Stimulated activated naive CD4-positive, alpha-beta T cell (primary cell): ENCODE data around the gene SLC39A11.
"Not testable (repeated sequence)": the region's sequence is repeated elsewhere in the genome, so short reads cannot be mapped to it uniquely, and the experiment has no call there.

Source experiments
- DNase-seq, 6 experiments: peaks; one replicate each; lab custom pipeline; 2025; lab: John Stamatoyannopoulos, UW

Gene SLC39A11

DNA sequence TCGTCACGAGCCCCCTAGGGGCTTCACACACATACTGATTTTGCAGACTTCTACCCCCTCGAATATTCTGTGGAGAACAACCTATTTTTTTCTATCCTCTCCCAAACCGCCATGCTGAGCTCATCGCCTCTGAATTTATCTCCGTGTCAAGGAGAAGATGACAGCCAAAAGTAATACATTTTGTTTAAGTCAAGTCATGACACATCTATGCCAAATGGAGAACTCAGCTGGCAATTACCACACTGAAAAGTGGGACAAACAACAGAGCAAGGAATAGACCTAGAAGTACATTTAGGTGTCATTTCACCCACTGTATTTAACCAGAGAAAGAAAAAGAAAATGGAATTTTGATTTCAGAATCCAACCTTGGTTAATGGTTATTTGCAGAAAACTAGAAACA lies 260.2 kb downstream of the SLC39A11 start:
- DNase-seq, result no peak

DNA sequence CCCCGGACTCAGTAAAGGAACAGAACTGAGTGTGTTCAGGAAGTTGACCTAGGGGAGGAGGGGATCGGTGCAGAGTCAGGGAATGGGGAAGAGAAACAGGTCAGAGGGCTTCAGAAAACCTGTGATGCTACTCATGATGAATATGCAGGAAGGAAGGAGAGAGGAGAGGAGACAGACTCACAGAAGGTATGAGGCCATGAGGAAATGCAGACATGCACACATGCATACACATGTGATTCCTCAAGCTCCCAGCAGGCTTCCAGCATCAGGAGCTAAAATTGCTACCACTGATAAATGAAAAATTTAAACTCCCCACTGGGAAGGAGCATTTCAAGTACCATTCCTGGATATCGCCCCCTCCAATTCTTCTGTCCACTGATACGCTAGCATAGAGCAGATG lies 262.6 kb downstream of the SLC39A11 start:
- DNase-seq, result no peak

DNA sequence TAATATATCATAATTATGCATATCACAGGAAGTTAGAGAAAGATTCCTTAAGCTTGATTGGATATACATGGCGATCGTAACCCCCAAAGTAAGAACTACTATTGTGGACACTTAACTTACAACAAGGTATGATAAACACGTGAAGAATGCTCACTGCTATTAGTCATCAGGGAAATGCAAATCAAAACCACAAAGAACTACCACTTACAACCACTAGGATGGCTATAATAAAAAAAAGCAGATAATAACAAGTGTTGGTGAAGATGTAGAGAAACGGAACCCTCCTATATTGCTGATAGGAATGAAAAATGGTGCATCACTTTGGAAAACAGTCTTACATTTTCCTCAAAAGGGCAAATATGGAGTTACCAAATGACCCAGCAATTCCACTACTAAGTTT lies 265.9 kb downstream of the SLC39A11 start:
- no peak for DNase-seq

DNA sequence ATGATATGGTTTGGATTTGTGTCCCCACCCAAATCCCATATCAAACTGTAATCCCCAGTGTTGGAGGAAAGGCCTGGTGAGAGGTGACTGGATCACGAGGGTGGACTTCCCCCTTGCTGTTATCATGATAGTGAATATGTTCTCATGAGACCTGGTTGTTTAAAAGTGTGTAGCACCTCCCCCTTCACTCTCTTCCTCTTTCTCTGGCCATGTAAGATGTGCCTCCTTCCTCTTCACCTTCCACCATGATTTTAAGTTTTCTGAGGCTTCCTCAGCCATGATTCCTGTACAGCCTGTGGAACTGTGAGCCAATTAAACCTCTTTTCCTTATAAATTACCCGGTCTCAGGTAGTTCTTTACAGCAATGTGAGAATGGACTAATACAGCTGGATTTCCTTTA lies 266.4 kb downstream of the SLC39A11 start:
- not testable (repeated sequence) for DNase-seq

DNA sequence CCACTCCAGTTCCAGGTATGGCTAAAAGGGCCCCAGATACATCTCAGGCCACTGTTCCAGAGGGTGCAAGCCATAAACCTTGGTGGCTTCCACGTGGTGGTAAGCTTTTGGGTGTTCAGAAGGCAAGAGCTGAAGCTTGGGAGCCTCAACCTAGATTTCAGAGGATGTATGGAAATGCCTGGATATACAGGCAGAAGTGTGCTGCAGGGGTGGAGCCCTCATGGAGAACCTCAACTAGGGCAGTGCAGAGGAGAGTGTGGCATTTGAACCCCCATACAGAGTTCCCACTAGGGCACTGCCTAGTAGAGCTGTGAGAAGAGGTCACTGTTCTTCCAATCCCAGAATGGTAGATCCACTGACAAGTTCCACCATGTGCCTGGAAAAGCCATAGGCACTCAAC lies 267.3 kb downstream of the SLC39A11 start:
- DNase-seq, result no peak

DNA sequence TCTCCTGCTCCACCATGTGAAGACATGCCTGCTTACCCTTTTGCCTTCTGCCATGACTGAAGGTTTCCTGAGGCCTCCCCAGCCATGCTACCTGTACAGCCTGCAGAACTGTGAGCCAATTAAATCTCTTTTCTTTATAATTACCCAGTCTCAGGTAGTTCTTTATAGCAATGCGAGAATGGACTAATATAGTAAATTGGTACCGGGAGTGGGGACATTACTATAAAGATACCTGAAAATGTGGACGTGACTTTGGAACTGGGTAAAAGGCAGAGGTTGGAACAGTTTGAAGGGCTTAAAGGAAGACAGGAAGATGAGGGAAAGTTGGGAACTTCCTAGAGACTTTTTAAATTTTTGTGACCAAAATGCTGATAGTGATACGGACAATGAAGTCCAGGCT lies 268.2 kb downstream of the SLC39A11 start:
- DNase-seq, result not testable (repeated sequence)

DNA sequence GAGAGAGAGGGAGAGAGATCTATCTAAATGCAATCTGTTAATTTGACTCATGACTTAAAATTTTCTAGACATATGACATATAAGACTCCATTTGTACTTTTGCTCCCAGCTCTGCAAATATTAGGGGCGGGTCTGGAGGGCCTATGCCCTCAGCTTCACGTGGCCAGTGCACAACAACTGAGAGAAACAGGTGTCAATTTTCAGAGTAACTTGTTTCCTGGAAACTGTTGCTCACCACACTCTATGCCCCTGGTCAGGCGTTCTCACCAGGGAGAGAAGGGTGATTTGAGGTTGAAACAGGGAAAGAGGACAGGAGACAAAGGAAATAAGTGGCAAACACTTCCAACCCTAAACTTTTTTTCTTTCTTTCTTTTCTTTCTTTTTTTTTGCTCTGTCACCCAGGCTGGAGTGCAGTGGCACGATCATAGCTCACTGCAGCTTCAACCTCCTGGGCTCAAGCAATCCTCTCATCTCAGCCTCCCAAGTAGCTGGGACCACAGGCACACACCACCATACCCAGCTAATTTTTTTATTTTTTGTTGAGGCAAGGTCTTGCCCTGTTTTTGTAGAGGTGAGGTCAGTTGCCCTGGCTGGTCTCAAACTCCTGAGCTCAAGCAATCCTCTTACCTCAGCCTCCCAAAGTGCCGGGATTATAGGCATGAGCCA lies 270.0 kb downstream of the SLC39A11 start:
- DNase-seq, result no peak

DNA sequence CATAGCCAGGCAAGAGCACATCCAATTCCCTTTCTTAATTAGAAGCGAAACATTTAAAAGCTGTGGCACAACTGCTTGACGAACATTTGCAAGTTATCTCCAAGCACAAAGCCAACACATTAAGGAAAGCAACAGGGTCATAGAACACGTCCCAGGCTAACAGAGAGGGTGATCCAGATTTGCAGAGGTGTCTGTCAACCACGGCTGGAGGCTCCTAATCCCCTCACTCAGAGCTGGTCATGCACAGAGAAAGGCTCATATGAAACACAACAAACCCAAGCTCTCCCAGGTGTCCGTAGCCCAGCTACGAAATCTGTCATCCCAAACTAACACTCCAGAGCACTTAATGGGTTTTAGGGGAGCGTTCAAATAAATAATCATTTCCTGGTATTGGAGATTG lies 276.1 kb downstream of the SLC39A11 start:
- no peak for DNase-seq

DNA sequence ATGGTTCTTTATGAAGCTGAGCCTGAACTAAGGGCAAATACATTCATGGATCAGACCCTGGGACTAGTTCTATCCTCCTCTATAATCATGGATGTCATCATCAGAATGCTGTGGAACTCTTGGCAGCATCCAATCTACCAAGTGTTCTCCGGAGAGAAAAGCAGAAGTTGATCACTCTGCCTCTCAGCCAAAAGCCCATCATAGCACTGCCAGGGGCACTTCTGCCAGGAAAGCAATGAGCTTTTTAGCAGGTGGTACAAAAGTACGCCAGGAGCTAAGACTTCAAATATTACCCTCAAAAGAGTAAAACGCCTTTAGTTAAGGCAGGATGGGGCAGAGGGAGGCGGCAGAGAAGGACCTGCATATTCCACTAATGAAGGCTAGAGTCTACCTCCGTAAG lies 279.0 kb downstream of the SLC39A11 start:
- no peak for DNase-seq

DNA sequence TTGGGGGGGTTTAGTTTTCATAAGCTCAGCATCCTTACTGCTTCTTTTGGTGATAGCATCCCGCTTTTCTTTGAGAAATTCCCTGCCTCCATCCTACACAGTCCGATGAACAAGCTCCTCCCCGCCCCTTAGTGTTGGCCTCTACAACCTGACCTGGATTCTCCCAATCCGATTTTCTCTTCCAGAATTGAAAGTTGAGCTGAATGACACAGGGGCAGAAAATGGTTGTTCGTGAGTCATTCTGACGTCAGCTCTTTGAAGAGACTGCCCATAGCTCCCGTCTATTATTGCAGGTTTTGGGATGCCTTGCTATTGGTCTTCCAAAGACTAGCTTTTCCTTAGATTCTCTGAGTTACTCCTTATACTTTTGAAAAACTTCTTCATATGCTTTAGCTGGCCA lies 279.7 kb downstream of the SLC39A11 start:
- DNase-seq, result no peak

DNA sequence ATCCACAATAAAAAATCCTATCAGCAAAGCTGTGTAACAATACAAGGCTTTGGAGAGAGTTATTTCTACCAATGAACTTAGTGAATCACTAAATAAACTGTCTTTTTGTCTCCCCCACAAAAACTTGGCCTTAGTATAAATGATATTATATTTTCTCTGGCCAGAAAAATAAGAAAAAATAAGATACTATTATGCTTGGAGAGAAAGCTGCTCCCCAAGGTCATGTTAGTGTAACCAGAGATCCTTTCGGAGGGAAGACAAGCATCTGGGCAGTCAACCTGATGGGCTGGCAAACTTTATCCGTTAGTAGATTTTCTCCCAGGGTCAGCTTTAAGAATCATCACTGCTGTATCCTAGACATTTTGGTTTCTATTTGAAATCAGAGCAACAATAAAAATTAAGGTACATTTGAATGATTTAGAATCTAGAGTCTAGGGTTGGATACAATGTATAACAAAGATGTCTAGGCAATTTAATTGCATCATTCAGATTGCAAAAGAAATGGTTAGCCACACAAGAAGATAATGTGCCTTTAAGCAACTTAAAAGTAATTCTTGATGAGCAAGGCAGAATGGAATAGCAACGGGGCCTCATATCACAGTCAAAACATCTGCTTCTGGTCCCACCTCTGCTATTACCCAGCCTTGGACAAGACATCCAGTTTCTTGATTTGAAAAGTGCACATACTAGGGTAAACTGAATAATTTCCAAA lies 280.4 kb downstream of the SLC39A11 start:
- no peak for DNase-seq

DNA sequence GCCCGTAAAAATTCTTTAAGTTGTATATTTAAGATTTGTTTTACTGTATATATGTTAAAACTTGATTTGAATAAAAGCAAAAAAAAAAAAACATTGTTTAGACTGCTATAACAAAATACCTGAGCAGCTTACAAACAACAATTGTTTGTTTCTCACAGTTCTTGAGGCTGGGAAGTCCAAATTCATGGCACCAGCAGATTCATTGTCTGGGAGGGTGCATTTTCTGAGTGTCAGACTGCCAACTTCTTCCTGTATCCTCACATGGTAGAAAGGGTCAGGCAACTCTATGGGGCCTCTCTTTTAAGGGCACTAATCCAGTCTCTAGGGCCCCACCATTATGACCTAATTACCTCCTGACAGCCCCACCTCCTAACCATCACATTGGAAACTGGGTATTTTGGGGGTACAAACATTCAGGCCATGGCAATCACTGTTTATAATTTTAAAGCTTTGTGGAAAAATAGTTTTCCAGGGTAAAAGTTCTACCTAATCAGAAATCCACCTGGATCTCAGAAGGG lies 281.4 kb downstream of the SLC39A11 start:
- DNase-seq, result no peak

DNA sequence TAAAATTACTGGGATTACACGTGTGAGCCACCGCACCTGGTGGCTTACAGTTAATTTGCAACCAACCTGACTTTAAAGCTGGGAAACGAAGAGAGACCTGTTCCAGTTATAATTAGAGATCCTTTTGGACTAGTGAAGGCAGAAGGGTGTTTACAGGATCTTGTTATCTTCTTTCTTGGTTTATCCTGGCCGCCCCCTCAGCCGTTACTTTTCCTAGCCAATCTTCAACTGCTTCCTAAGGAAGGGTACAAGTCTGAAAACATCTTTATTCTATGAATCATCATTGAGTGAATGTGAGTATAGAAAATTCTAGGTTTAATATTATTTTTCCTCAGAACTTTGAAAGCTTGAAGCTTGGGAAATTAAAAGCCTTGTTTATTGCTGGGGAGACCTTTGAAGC lies 286.5 kb downstream of the SLC39A11 start:
- no peak for DNase-seq

DNA sequence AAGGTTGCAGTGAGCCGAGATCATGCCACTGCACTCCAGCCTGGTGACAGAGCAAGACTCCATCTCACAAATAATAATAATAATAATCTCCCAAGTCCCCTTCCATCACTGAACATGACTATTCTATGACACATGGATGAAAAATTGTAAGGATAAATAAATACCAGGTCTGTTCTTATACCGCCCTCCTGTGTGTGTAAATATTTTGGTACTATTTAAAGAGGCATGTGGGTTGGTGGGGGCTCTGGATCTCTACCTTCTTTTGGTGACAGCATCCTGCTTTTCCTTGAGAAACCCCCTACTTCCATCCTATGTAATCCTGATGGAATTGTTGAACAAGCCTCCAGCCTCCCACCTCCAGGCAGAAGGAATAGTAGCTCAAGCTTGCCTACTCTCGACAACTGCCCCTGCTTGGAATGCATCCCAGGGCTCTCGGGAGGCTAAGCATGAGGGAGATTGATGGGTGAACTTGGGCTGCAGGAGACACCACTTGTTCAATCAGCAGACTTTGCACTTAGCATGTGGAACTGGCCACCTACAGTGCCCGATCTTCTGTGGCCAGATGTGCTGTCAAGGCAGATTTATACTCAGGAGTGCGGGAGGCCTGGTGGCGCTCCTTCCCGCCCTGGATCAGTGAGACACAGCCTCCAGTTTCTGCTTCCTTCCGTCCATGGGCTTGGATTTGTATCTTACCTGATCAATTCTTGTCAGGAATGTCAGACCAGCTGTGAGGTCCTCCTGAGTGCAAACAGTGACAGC lies 287.4 kb downstream of the SLC39A11 start:
- DNase-seq, result no peak

DNA sequence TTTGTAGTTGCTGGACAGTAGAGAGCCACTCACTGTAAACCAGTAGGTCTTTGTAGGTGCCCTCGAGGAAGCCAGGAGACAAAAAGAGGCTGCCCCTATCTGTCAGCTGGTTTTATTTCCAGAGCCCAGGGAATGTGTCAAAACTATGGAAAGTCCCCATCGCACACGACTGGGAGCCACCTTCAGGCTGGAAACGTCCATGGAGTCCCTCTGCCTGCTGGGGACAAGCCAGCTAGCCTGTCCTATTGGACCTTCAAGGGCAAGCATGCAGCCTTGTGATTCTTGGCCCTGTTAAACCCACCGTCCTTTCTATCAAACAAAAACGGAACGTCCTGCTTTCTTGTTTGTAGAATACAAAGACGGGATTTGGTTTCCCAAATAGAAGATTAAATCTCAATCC lies 289.8 kb downstream of the SLC39A11 start:
- DNase-seq, result no peak

DNA sequence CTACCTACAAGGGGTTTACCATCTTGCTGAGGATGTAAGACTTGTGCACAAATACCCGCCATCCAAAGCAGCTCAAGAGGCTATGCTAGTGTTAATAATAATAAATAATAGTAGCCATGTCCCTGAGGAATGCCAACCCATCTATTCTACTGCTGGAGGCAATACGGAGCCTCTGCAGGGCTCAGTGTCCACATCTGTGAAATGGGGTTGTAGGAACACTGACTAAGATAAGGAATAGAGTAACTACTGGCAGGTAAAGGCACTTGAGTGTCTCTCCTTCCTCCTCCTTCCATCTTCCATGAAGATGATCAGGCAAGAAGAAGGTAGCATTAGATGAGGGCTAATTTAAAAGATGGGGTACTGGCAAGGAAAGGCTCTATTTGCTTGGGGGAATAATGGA lies 295.3 kb downstream of the SLC39A11 start:
- DNase-seq, result no peak

DNA sequence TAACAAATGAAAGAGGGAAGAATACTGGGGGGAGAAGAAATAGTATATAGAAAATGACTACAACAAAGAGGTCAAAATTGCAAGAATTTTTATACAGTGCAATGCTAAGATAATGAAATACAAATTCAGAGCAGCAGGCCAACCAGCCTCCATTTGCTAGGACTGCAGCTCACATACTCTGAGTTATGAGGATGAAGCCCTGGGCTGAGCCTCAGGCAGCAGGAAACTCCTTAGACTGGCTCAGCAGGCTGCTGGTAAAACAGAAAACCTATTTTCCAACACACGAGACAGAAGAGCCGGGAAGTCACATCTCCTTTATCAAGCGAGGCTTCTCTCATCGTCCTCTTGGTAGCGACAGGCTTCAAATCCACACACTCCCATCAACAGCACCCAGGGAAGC lies 296.5 kb downstream of the SLC39A11 start:
- no peak for DNase-seq

DNA sequence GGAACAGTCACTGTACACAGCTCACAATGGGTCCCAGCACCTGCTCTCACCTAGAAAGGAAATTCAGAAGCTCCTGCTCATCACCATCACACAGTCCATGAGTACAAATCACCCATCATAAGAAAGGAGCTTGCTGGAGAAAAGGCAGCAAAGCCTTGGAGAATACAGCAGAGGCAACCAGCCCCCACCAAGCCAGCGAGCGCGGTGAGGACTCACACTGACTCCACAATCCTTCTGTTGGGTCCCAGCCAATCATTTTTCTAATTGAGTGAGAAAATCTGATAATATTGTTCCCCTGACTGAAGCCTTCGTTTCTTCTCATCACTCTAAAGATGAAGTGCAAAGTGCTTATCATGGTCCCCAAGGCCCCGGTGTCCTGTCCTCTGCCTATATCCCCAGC lies 298.3 kb downstream of the SLC39A11 start:
- no peak for DNase-seq

DNA sequence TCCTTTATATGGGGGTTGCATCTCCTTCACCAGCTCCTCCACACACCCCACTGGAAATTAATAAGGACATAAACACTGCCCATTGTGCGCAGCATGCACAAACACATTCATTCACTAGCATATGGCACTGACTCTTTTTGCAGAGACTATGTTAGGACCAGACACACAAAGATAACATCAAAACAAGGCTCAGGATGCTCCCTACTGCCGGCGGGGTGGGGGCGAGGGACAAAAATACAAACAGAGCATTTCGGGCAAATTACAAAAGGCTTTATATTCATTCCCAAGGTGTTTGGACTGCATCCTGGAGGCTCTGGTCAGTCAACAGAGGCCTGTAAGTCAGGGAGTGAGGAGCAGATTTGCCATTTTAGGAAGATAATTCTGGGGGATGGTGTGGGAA lies 299.7 kb downstream of the SLC39A11 start:
- DNase-seq, result no peak

DNA sequence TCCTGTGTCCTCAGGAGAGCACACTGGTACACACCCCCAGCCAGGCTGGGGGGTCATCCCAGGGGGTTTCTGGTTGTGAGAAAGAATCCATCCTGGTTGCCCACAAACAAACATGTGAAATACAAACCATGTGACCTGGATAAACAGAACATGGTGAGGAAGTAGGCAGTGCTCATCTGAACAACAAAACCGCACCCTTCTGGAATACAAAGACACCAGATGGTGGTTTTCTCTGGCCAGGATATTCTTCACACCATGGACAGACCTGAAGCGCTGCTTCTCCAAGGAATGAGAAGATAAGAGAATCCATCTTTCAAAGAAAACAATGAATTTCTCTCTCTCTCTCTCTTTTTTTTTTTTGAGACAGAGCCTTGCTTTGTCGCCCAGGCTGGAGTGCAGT lies 302.3 kb downstream of the SLC39A11 start:
- no peak for DNase-seq

DNA sequence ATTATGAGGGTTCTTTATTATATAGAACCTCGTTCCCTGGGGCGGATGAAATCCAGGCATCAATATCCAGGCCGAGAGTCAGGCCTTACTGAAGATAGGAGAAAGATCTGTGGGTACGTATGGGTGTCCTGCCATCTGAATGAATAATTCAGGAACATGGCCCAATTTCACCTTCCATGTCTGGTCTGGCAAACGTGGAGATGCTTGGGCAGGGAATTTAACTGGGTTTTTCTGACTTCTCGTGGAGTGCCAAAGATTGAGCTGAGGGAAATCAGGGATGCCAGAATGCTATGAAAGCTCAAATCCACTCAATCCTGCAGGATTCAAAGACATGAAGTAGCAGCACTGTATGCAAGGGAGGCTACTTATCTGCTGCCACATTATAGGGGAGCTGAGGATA lies 302.8 kb downstream of the SLC39A11 start:
- no peak for DNase-seq

DNA sequence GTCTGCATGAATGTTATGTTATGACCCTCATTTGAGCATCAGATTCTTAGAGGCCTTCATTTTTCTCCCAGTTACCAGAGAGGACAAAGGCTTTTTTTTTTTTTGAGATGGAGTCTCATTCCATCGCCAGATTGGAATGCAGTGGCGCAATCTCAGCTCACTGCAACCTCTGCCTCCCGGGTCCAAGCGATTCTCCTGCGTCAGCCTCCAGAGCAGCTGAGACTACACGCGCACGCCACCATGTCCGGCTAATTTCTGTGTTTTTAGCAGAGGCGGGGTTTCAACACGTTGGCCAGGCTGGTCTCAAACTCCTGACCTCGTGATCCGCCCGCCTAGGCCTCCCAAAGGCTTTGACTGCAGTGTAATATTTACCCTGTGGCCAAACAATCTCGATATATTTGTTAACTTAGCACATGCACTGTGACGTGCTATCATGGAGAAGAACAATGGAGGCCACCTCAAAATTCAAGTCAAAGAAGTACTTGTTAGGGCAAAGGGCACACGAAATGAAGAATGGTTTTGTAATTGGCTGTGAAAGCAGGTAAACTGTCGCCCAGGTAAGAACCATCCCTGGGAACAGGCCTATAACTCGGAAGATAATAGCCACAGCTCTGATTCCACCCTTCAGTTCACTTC lies 303.4 kb downstream of the SLC39A11 start:
- DNase-seq, result no peak

DNA sequence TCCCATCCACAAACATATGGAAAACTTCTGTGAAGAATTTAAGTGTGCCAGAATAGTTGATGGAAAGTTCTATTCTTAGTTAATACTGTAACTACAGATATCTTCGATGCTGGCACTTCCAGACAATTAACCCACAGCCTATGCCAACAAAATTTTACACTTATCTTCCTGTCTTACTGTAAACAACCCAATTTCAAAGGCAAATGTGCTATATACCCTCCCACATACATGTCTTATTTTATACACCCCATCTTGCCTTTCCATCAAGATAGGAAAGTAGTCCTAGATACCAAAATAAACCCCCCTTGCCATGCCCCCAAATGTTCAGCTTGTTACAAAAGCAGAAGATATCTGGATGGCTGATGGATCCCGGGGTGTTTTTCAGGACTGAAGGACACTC lies 306.3 kb downstream of the SLC39A11 start:
- DNase-seq, result no peak
